ENCODE data around the gene GKN2.

GRCh38 chr2:68934021-68934420, 18.7 kb downstream of the GKN2 start:
- no peak for TF ChIP-seq RFX5 (IDR thresholded peaks at IDR 0.05)
- TF ChIP-seq CTCF (IDR thresholded peaks at IDR 0.05), result no peak
- no peak for TF ChIP-seq HDAC2 (IDR thresholded peaks at IDR 0.05)
- TF ChIP-seq MAX (IDR thresholded peaks at IDR 0.05), result no peak
- TF ChIP-seq REST (IDR thresholded peaks at IDR 0.05), result no peak
- TF ChIP-seq POLR2A (IDR thresholded peaks at IDR 0.05; ENCODE audit: low read length), result no peak
- TF ChIP-seq USF2 (IDR thresholded peaks at IDR 0.05), result no peak
- TF ChIP-seq E2F6 (IDR thresholded peaks at IDR 0.05; ENCODE audit: borderline replicate concordance, low read depth), result no peak
- TF ChIP-seq FOXS1 (CRISPR knock-in tag; IDR thresholded peaks at IDR 0.05), result no peak
- TF ChIP-seq SMC3 (IDR thresholded peaks at IDR 0.05), result no peak
- TF ChIP-seq CEBPB (IDR thresholded peaks at IDR 0.05), result no peak
- TF ChIP-seq JUN (IDR thresholded peaks at IDR 0.05), result no peak
- no peak for TF ChIP-seq EP300 (IDR thresholded peaks at IDR 0.05)
- no peak for TF ChIP-seq KDM1A (IDR thresholded peaks at IDR 0.05; ENCODE audit: low read depth)
